ENCODE data around the gene OR4N2. TPM values are rescaled to one million over a fixed set of nuclear protein-coding genes. Genes with fewer than 3 reads are reported as not detected.
"Not testable (repeated sequence)": the region's sequence is repeated elsewhere in the genome, so short reads cannot be mapped to it uniquely, and the experiment has no call there.

The OR4N2 gene
- not detected for polyA plus RNA-seq (2013, experiment 1 of 2; ENCODE audit: insufficient read length)
- not detected for polyA plus RNA-seq (2013, experiment 2 of 2; ENCODE audit: insufficient read length)

- DNase-seq, result not testable (repeated sequence)
These were observed at the start of gene OR4N2 for GRCh38 chr14:19803470-19803869. Gene OR4N2, plus strand, starts transcription at chr14:19803770. Its CDS starts 23,679 bp downstream, at chr14:19827449.

- DNase-seq, result no peak
These were observed 49.4 kb upstream of the OR4N2 start for GRCh38 chr14:19754172-19754571.

- DNase-seq, result not testable (repeated sequence)
These were observed 32.1 kb upstream of the OR4N2 start for GRCh38 chr14:19771491-19771890.

- DNase-seq, result no peak
These were observed 31.6 kb upstream of the OR4N2 start for GRCh38 chr14:19771895-19772430.

GRCh38 chr14:19772454-19772853, 31.1 kb upstream of the OR4N2 start:
- not testable (repeated sequence) for DNase-seq

- not testable (repeated sequence) for DNase-seq
These were observed 30.4 kb upstream of the OR4N2 start, which contains the start of gene OR4M1 for GRCh38 chr14:19773204-19773603. Gene OR4M1, plus strand, starts transcription at chr14:19773504. Its CDS starts 6,819 bp downstream, at chr14:19780323.

GRCh38 chr14:19775587-19775986, 28.0 kb upstream of the OR4N2 start:
- no peak for DNase-seq

- not testable (repeated sequence) for DNase-seq
These were observed 17.7 kb upstream of the OR4N2 start for GRCh38 chr14:19785848-19786247.

- not testable (repeated sequence) for DNase-seq
These were observed 16.3 kb upstream of the OR4N2 start for GRCh38 chr14:19787318-19787717.

GRCh38 chr14:19788150-19788549, 15.4 kb upstream of the OR4N2 start:
- not testable (repeated sequence) for DNase-seq

- DNase-seq, result not testable (repeated sequence)
These were observed 7.0 kb upstream of the OR4N2 start for GRCh38 chr14:19796520-19797108.

- DNase-seq, result no peak
These were observed 3.7 kb upstream of the OR4N2 start for GRCh38 chr14:19799880-19800279.

- DNase-seq, result no peak
These were observed 3.1 kb upstream of the OR4N2 start for GRCh38 chr14:19800282-19801117.

GRCh38 chr14:19801118-19801464, 2.5 kb upstream of the OR4N2 start:
- DNase-seq, result no peak

- DNase-seq, result not testable (repeated sequence)
These were observed 9.8 kb downstream of the OR4N2 start for GRCh38 chr14:19813171-19813920.

- not testable (repeated sequence) for DNase-seq
These were observed 16.3 kb downstream of the OR4N2 start for GRCh38 chr14:19819879-19820278.

GRCh38 chr14:19821016-19821415, 17.4 kb downstream of the OR4N2 start:
- DNase-seq, result not testable (repeated sequence)

GRCh38 chr14:19823178-19823577, 19.6 kb downstream of the OR4N2 start:
- no peak for DNase-seq

GRCh38 chr14:19823765-19824164, 20.2 kb downstream of the OR4N2 start:
- DNase-seq, result no peak

- not testable (repeated sequence) for DNase-seq
These were observed 24.2 kb downstream of the OR4N2 start for GRCh38 chr14:19827626-19828244.

GRCh38 chr14:19828314-19828713, 24.7 kb downstream of the OR4N2 start:
- DNase-seq, result no peak

GRCh38 chr14:19834203-19834848, 30.8 kb downstream of the OR4N2 start:
- DNase-seq, result not testable (repeated sequence)

Data from fibroblast of skin of abdomen (primary cell).